ENCODE data around the gene KLHL29. TPM values are rescaled to one million over a fixed set of nuclear protein-coding genes. Genes with fewer than 3 reads are reported as not detected.
A peak's percentile ranks its signal among the peaks of the same experiment; 100 is the strongest.

Gene KLHL29
- total RNA-seq, 1 experiment from 2014 or later: 2.4 TPM

- TF ChIP-seq, protein P1, sequence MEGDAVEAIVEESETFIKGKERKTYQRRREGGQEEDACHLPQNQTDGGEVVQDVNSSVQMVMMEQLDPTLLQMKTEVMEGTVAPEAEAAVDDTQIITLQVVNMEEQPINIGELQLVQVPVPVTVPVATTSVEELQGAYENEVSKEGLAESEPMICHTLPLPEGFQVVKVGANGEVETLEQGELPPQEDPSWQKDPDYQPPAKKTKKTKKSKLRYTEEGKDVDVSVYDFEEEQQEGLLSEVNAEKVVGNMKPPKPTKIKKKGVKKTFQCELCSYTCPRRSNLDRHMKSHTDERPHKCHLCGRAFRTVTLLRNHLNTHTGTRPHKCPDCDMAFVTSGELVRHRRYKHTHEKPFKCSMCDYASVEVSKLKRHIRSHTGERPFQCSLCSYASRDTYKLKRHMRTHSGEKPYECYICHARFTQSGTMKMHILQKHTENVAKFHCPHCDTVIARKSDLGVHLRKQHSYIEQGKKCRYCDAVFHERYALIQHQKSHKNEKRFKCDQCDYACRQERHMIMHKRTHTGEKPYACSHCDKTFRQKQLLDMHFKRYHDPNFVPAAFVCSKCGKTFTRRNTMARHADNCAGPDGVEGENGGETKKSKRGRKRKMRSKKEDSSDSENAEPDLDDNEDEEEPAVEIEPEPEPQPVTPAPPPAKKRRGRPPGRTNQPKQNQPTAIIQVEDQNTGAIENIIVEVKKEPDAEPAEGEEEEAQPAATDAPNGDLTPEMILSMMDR (conservative IDR thresholded peaks at IDR 0.05): no peak
- Histone ChIP-seq H4K5ac (ENCODE audit: insufficient read length, low read depth, low read length) (no peak overlapping the region), H4K8ac (replicated peaks; ENCODE audit: insufficient read length, low read depth, low read length) (no peak overlapping the region), H2BK120ac (ENCODE audit: low read depth, low read length, poor library complexity, severe bottlenecking) (no peak overlapping the region), H4K20me1 (ENCODE audit: control insufficient read depth, insufficient read depth, insufficient read length) (peaks cover 2% of the 10 kb centered on the region), H2AFZ (ENCODE audit: low read length) (no peak overlapping the region), H3K9me3 (ENCODE audit: control insufficient read depth, low read depth, low read length) (no peaks in the 10 kb centered on the region), H2BK15ac (ENCODE audit: low read depth, low read length) (no peak overlapping the region), H3K27ac (ENCODE audit: insufficient read length, low read depth, low read length) (no peak overlapping the region), H3T11ph (ENCODE audit: low read length) (no peak overlapping the region), H3K23me2 (ENCODE audit: insufficient read length, low read depth, low read length, poor library complexity, severe bottlenecking) (no peaks in the 10 kb centered on the region), H3K18ac (ENCODE audit: insufficient read length, low read depth, low read length) (no peak overlapping the region), H3K4me1 (ENCODE audit: insufficient read depth, low read length) (peaks cover 3% of the 10 kb centered on the region; the same call in 1 of the 2 replicates), H3K27me3 (ENCODE audit: insufficient read depth, low read length) (no peaks in the 10 kb centered on the region), H3K79me1 (ENCODE audit: insufficient read depth, low read depth, low read length, poor library complexity, severe bottlenecking) (no peaks in the 10 kb centered on the region), H3K23ac (ENCODE audit: insufficient read length, low read depth, low read length) (no peak overlapping the region), H3K56ac (ENCODE audit: insufficient read length, low read depth, low read length) (no peak overlapping the region), H3K4ac (ENCODE audit: low read depth, low read length) (no peak overlapping the region), H4K91ac (ENCODE audit: insufficient read length, low read depth, low read length) (no peak overlapping the region), H2BK5ac (ENCODE audit: insufficient read length, low read length) (no peak overlapping the region), H3K4me2 (ENCODE audit: insufficient read depth, insufficient read length, low read length) (no peak overlapping the region), H2AK5ac (ENCODE audit: insufficient read length, low read length) (no peak overlapping the region), H3K9ac (ENCODE audit: extremely low read depth, insufficient read length, low read length) (no peak overlapping the region), H2BK12ac (ENCODE audit: insufficient read length, low read depth, low read length) (no peak overlapping the region), H3K14ac (ENCODE audit: insufficient read depth, low read length) (no peak overlapping the region), H2BK20ac (ENCODE audit: low read depth, low read length, poor library complexity, severe bottlenecking) (no peak overlapping the region), H3K79me2 (ENCODE audit: insufficient read depth, low read length) (no peaks in the 10 kb centered on the region)
- Mint-ChIP-seq H3K36me3 (ENCODE audit: insufficient read depth in 1 of 3, low read depth in 3 of 3) (peaks cover 0 to 2% (median 0%) of the 10 kb centered on the region in 3 experiments; a peak in 2 of 7 replicates), H3K4me3 (no peak overlapping the region), H3K4me1 (peaks cover 18 to 19% of the 10 kb centered on the region in 2 experiments), H3K9me3 (no peaks in the 10 kb centered on the region), H3K27ac (peak overlapping the region in 2 of 3 experiments; percentile 72 to 84; a peak in 2 of 7 replicates), H3K27me3 (ENCODE audit: low read depth) (no peaks in the 10 kb centered on the region)
- WGBS (ENCODE audit: extremely low coverage, insufficient read length, low lambda C conversion rate): no CpG with 5 or more reads among the region's 14 CpGs
- no peak for DNase-seq
Observed at GRCh38 chr2:23401427-23402204, 16.6 kb downstream of the KLHL29 start.
